ENCODE results near the gene LIPK. TPM values are rescaled to one million over a fixed set of nuclear protein-coding genes. Genes with fewer than 3 reads are reported as not detected.
A peak's percentile ranks its signal among the peaks of the same experiment; 100 is the strongest.

LIPK gene
- polyA plus RNA-seq, 2 of the 4 experiments (the other 2 are of a cell fraction), result 0.05 TPM; not detected in 1

DNA sequence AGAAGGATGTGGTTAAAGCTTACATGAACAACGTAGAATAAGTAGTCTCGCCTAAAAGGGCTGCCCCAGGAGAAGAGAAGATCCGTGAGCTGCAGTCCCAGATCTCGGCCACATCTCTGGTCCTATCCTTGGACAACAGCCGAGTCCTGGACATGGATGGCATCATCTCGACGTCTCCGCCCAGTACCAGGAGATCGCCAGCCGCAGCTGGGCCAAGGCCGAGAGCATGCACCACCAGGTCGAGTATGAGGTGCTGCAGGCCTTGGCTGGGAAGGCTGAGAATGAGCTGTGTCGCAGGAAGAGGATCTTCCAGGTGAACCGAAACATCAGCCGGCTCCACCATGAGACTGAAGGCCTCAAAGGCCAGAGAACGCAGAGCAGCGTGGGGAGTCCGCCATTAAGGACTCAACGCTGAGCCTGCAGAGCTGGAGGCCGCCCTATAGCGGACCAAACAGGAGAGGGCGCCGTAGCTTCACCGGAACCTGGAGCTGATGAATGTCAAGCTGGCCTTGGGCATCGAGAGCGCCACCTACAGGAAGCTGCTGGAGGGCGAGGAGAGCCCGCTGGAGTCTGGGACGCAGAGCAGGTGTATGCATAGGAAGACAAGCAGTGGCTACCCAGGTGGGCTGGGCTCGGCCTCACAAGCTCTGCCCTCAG is 22.2 kb downstream of the LIPK start:
- DNase-seq (ENCODE audit: low read depth in 1 of 2, low spot score in 1 of 2), result peak in 1 of 2 experiments; percentile 46
- ChIA-PET POLR2A (no interaction called here), CTCF (interaction anchor here (0.6 to 1.7 kb wide), 9 partner anchors 9 to 204 kb away, joined by 3 to 8 read pairs (median 4); no protein-coding TSS in a partner anchor)
- ATAC-seq, result peak in 1 of 2 experiments; percentile 65; a peak in 3 of 6 replicates
- WGBS (ENCODE audit: missing lambda C conversion rate), result 76% methylated on average over 27 of the region's 30 CpGs
- H3K4me3 ChIP-seq, result no peak overlapping the region
- no peak for FAIRE-seq
- H3K4me1 ChIP-seq, result no peaks in the 10 kb centered on the region
- no peaks in the 10 kb centered on the region for H3K9me3 ChIP-seq
- TF ChIP-seq RAD21 (conservative IDR thresholded peaks at IDR 0.05 in 1 of 2, IDR thresholded peaks at IDR 0.05 in 1 of 2), result peak in 1 of 2 experiments; percentile 38; a peak in 2 of 5 replicates
- TF ChIP-seq, protein P1, sequence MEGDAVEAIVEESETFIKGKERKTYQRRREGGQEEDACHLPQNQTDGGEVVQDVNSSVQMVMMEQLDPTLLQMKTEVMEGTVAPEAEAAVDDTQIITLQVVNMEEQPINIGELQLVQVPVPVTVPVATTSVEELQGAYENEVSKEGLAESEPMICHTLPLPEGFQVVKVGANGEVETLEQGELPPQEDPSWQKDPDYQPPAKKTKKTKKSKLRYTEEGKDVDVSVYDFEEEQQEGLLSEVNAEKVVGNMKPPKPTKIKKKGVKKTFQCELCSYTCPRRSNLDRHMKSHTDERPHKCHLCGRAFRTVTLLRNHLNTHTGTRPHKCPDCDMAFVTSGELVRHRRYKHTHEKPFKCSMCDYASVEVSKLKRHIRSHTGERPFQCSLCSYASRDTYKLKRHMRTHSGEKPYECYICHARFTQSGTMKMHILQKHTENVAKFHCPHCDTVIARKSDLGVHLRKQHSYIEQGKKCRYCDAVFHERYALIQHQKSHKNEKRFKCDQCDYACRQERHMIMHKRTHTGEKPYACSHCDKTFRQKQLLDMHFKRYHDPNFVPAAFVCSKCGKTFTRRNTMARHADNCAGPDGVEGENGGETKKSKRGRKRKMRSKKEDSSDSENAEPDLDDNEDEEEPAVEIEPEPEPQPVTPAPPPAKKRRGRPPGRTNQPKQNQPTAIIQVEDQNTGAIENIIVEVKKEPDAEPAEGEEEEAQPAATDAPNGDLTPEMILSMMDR (IDR thresholded peaks at IDR 0.05), result 0 out of 3 replicates have a peak, but pooled peaks have one; percentile 13
- no peak for TF ChIP-seq ZNF302 (CRISPR knock-in tag; IDR thresholded peaks at IDR 0.05)
- no peak overlapping the region for H3K4me2 ChIP-seq
- H3K27ac ChIP-seq, result no peak overlapping the region

DNA sequence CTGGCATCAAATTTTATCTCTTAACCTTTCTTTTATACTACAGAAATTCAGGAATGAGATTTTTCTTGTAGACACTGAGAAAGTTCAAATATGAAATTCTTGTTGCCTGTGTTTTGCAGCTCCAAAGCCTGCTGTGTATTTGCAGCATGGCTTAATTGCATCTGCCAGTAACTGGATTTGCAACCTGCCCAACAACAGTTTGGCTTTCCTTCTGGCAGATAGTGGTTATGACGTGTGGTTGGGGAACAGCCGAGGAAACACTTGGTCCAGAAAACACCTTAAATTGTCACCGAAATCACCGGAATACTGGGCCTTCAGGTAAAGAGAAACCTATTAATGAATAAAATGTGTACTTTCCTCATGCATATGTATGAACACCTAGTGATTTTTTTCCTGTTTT is 24.8 kb downstream of the LIPK start:
- TF ChIP-seq, protein P2, sequence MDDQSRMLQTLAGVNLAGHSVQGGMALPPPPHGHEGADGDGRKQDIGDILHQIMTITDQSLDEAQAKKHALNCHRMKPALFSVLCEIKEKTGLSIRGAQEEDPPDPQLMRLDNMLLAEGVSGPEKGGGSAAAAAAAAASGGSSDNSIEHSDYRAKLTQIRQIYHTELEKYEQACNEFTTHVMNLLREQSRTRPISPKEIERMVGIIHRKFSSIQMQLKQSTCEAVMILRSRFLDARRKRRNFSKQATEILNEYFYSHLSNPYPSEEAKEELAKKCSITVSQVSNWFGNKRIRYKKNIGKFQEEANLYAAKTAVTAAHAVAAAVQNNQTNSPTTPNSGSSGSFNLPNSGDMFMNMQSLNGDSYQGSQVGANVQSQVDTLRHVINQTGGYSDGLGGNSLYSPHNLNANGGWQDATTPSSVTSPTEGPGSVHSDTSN (IDR thresholded peaks at IDR 0.05), result no peak
- TF ChIP-seq CHD4 (IDR thresholded peaks at IDR 0.05; ENCODE audit: borderline replicate concordance) (no peak), KDM1A (IDR thresholded peaks at IDR 0.05; ENCODE audit: low read depth) (no peak), ZFP36 (IDR thresholded peaks at IDR 0.05; ENCODE audit: borderline replicate concordance, partially characterized antibody) (no peak), RCOR1 (IDR thresholded peaks at IDR 0.05; ENCODE audit: low read depth, low read length) (no peak), EP300 (IDR thresholded peaks at IDR 0.05) (no peak), RARB (CRISPR knock-in tag; IDR thresholded peaks at IDR 0.05) (no peak), EHMT2 (IDR thresholded peaks at IDR 0.05; ENCODE audit: low read depth) (no peak), GATA3 (IDR thresholded peaks at IDR 0.05; ENCODE audit: borderline replicate concordance) (no peak), HOXB13 (CRISPR knock-in tag; IDR thresholded peaks at IDR 0.05; ENCODE audit: low read depth) (no peak)
- TF ChIP-seq, protein P3, sequence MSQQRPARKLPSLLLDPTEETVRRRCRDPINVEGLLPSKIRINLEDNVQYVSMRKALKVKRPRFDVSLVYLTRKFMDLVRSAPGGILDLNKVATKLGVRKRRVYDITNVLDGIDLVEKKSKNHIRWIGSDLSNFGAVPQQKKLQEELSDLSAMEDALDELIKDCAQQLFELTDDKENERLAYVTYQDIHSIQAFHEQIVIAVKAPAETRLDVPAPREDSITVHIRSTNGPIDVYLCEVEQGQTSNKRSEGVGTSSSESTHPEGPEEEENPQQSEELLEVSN (IDR thresholded peaks at IDR 0.05; ENCODE audit: borderline replicate concordance, low read depth), result no peak

DNA sequence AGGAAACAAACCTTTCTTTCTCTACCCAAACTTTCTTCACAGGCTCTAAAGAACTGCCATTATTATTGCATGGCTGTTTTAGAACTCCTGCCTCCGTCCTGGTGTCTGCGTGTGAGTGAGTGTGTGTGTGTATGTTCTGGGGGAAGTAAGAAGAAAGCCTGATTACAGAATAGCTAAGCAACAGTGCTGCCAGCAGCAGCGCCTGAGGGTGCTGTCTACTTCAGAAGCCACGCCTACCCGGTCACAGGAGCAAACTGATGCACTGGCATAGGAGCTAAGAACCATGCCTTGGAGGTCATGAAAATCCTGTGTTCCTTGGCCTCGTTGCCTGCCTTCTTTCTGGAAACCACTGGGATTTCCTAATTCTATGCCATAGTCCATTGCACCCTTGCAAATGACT is 25.2 kb downstream of the LIPK start:
- WGBS (ENCODE audit: missing lambda C conversion rate), result 75% methylated on average over 6 of the region's 6 CpGs
- no peak for FAIRE-seq

More for the DNA sequence above, 24.8 kb downstream of the LIPK start:
- ATAC-seq (no peak), FAIRE-seq (no peak), DNase-seq (ENCODE audit: low read depth in 1 of 2, low spot score in 1 of 2) (no peak)
- H3K9me3 ChIP-seq, result no peaks in the 10 kb centered on the region
- ChIA-PET CTCF (interaction anchor here (1.5 kb wide), 1 partner anchor 166 kb away, joined by 3 read pairs; no protein-coding TSS in a partner anchor), POLR2A (no interaction called here)
- WGBS (ENCODE audit: missing lambda C conversion rate), result 90% methylated on average over 4 of the region's 4 CpGs
- no peak overlapping the region for H3K4me2 ChIP-seq
- no peak overlapping the region for H3K27ac ChIP-seq
- peaks cover 4% of the 10 kb centered on the region; the same call in 1 of the 3 replicates for H3K4me1 ChIP-seq
- H3K4me3 ChIP-seq, result no peak overlapping the region

DNA sequence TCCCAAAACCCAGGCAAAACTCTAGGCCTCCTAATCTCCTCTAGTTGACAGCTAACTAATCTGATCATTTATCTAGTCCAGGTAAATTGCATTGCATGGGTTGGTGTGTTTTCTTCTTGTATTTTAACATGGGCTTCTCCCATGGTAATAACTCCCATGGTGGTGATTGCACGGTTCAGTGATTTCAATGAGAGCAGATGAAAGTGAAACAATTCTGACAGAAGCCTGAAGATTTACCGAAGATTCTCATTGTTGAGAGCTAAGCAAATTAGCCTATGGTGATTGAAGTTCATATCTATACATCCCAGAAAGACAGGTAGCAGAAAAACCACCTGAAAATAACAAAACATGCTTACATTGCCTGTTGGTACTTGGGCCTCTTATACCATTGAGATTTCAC is 27.2 kb downstream of the LIPK start:
- CTCF ChIA-PET, result interaction anchor here (1.1 to 1.7 kb wide), 2 partner anchors 12 to 20 kb away, joined by 3 to 6 read pairs; no protein-coding TSS in a partner anchor
- no peak overlapping the region for H3K4me2 ChIP-seq
- FAIRE-seq (no peak), DNase-seq (ENCODE audit: low read depth in 1 of 2, low spot score in 1 of 2) (no peak), ATAC-seq (no peak)
- TF ChIP-seq HOXA7 (CRISPR knock-in tag; IDR thresholded peaks at IDR 0.05) (no peak), ESRRA (IDR thresholded peaks at IDR 0.05; ENCODE audit: borderline replicate concordance, low read length) (no peak), MAZ (IDR thresholded peaks at IDR 0.05; ENCODE audit: borderline replicate concordance, low read depth, low read length) (no peak), RNF2 (IDR thresholded peaks at IDR 0.05; ENCODE audit: borderline replicate concordance, low read depth) (no peak), RFX5 (IDR thresholded peaks at IDR 0.05) (no peak), MAFK (IDR thresholded peaks at IDR 0.05; ENCODE audit: partially characterized antibody) (no peak), EHF (CRISPR knock-in tag; IDR thresholded peaks at IDR 0.05) (no peak), RCOR1 (IDR thresholded peaks at IDR 0.05; ENCODE audit: low read depth, low read length) (no peak), KDM1A (IDR thresholded peaks at IDR 0.05; ENCODE audit: low read depth) (no peak)
- H3K4me1 ChIP-seq, result peaks cover 6% of the 10 kb centered on the region; the same call in 1 of the 3 replicates
- H3K9me3 ChIP-seq, result no peaks in the 10 kb centered on the region
- no peak overlapping the region for H3K27ac ChIP-seq
- 75% methylated on average over 2 of the region's 2 CpGs for WGBS (ENCODE audit: missing lambda C conversion rate)
- no peak overlapping the region for H3K4me3 ChIP-seq
- POLR2A ChIA-PET, result no interaction called here

More for the DNA sequence above, 25.2 kb downstream of the LIPK start:
- POLR2A ChIA-PET, result no interaction called here
- TF ChIP-seq FOSB (CRISPR knock-in tag; IDR thresholded peaks at IDR 0.05), result no peak
- ATAC-seq (no peak), DNase-seq (ENCODE audit: low read depth in 1 of 2, low spot score in 1 of 2) (no peak)
- H3K4me2 ChIP-seq, result no peak overlapping the region
- H3K4me3 ChIP-seq, result no peak overlapping the region
- CTCF ChIA-PET, result interaction anchor here (1.5 kb wide), 1 partner anchor 167 kb away, joined by 3 read pairs; no protein-coding TSS in a partner anchor
- H3K9me3 ChIP-seq, result no peaks in the 10 kb centered on the region
- H3K27ac ChIP-seq, result no peak overlapping the region
- peaks cover 6% of the 10 kb centered on the region; the same call in 1 of the 3 replicates for H3K4me1 ChIP-seq
